ENCODE results near the gene TBATA.

GRCh38 chr10:70799124-70799523 is 13.9 kb upstream of the TBATA start:
- TF ChIP-seq CTCF (IDR thresholded peaks at IDR 0.05) (no peak), POLR2A (IDR thresholded peaks at IDR 0.05) (no peak)

Measured in heart left ventricle (tissue), 13 donors.